K562 (cell line): ENCODE measurements around the gene HHATL. TPM values are rescaled to one million over a fixed set of nuclear protein-coding genes. Genes with fewer than 3 reads are reported as not detected.
A peak's percentile ranks its signal among the peaks of the same experiment; 100 is the strongest.

Experiments used
- ARID2 ChIP-seq: fragments of 450-650 bp; IDR thresholded peaks from 2 replicates; pipeline ENCODE4 v1.6.1; 2017; ENCODE audit warnings: antibody characterized with exemption, mild to moderate bottlenecking
- BRF2 ChIP-seq: IDR thresholded peaks from 3 replicates; pipeline ENCODE4 v1.6.1; 2011; ENCODE audit warnings: borderline replicate concordance, mild to moderate bottlenecking; ENCODE audit not compliant: insufficient read length, insufficient read depth
- FOS ChIP-seq: IDR thresholded peaks from 3 replicates; pipeline ENCODE4 v1.6.1; 2011; ENCODE audit not compliant: insufficient read length; ENCODE audit errors: extremely low read depth
- HDAC1 ChIP-seq, 2 experiments: fragments of 450-650 bp; IDR thresholded peaks; 2 replicates each; pipeline ENCODE4 v1.6.1; 2016 to 2017; ENCODE audit warnings: inconsistent platforms in 1 of 2, mild to moderate bottlenecking in 1 of 2, moderate library complexity in 1 of 2
- HDGF ChIP-seq: fragments of 450-650 bp; IDR thresholded peaks from 2 replicates; pipeline ENCODE4 v1.6.1; 2016
- IRF2 ChIP-seq: sonication (generic); formaldehyde crosslinking; IDR thresholded peaks from 2 replicates; pipeline ENCODE4 v1.8.1; 2022; ENCODE audit warnings: mild to moderate bottlenecking, missing genetic modification reagents
- KLF1 ChIP-seq: fragments of 450-650 bp; IDR thresholded peaks from 2 replicates; pipeline ENCODE4 v1.6.1; 2016; ENCODE audit warnings: missing genetic modification characterization, missing compliant biosample characterization
- NKRF ChIP-seq: fragments of 450-650 bp; IDR thresholded peaks from 2 replicates; pipeline ENCODE4 v1.6.1; 2016; ENCODE audit warnings: borderline replicate concordance
- PKNOX1 ChIP-seq: fragments of 450-650 bp; IDR thresholded peaks from 2 replicates; pipeline ENCODE4 v1.6.1; 2016
- PTTG1 ChIP-seq: fragments of 450-650 bp; IDR thresholded peaks from 2 replicates; pipeline ENCODE4 v1.6.1; 2016; ENCODE audit warnings: low read depth, mild to moderate bottlenecking, missing genetic modification characterization, missing compliant biosample characterization
- SNIP1 ChIP-seq: fragments of 450-650 bp; IDR thresholded peaks from 2 replicates; pipeline ENCODE4 v1.7.1; 2017; ENCODE audit warnings: low read depth, mild to moderate bottlenecking
- VEZF1 ChIP-seq: fragments of 200-800 bp; sonication (Bioruptor generic); IDR thresholded peaks from 2 replicates; pipeline ENCODE4 v1.6.1; 2017; ENCODE audit warnings: missing genetic modification characterization, missing compliant biosample characterization
- ZFP1 ChIP-seq: fragments of 450-650 bp; formaldehyde crosslinking; IDR thresholded peaks from 2 replicates; pipeline ENCODE4 v1.4.0; 2020; ENCODE audit warnings: mild to moderate bottlenecking, mixed read lengths
- ZNF175 ChIP-seq: fragments of 200-800 bp; sonication (Bioruptor generic); IDR thresholded peaks from 2 replicates; pipeline ENCODE4 v1.6.1; 2016; ENCODE audit warnings: low read depth, mild to moderate bottlenecking, missing genetic modification characterization, missing compliant biosample characterization
- ZNF217 ChIP-seq: sonication (generic); formaldehyde crosslinking; IDR thresholded peaks from 2 replicates; pipeline ENCODE4 v1.8.0; 2022; ENCODE audit warnings: mild to moderate bottlenecking, missing genetic modification reagents
- ZNF41 ChIP-seq: fragments of 250-450 bp; sonication (Bioruptor Pico); conservative IDR thresholded peaks from 2 replicates; pipeline ENCODE4 v1.4.0; 2020; ENCODE audit warnings: mild to moderate bottlenecking
- ZNF436 ChIP-seq: fragments of 250-450, 450-650 bp; sonication (Bioruptor Pico); formaldehyde crosslinking; IDR thresholded peaks from 2 replicates; pipeline ENCODE4 v1.7.0; 2020; ENCODE audit warnings: mild to moderate bottlenecking
- ZNF609 ChIP-seq: sonication (generic); formaldehyde crosslinking; IDR thresholded peaks from 2 replicates; pipeline ENCODE4 v1.8.1; 2023; ENCODE audit warnings: missing genetic modification reagents, mild to moderate bottlenecking, borderline replicate concordance
- polyA plus RNA-seq, 8 experiments: library from polyadenylated mRNA; depleted of rRNA in 4 of 8; stranded (reverse) in 5 of 8; unstranded in 3 of 8; fragments of >200 nt; fragmentation: Nextera tagmentation in 2 of 8; fragmentation: Illumina TruSeq in 1 of 8; extraction: Ambion mirVana in 2 of 8; extraction: Trizol in 1 of 8; gene quantifications; 2 replicates each; pipeline versions ENCODE4 v1.2.1 to v1.2.3, GENCODE V29; 2011 to 2014; ENCODE audit warnings: inconsistent platforms in 1 of 8, missing spikeins in 1 of 8
- total RNA-seq, 7 experiments: library from RNA; depleted of rRNA in 6 of 7; stranded (reverse); fragments of >200 nt in 6 of 7; fragmentation: Illumina TruSeq in 2 of 7; extraction: Trizol in 2 of 7; gene quantifications; 2 replicates each; pipeline versions ENCODE4 v1.2.1 to v1.2.3, GENCODE V29; 2011 to 2021; ENCODE audit warnings: low replicate concordance in 1 of 7

HHATL gene
- total and polyA plus RNA-seq, 9 of the 15 experiments (the other 6 are each of a cell fraction or from before 2014, with no cell fraction given): not detected

GRCh38 chr3:42683875-42684598 is 18.6 kb downstream of the HHATL start (continued):
- TF ChIP-seq NKRF (no peak), VEZF1 (peak; percentile 93), ZNF217 (CRISPR knock-in tag) (no peak), ZNF609 (CRISPR knock-in tag) (no peak), FOS (no peak), BRF2 (no peak), IRF2 (CRISPR knock-in tag) (no peak), PTTG1 (tag) (no peak), ZFP1 (no peak), ZNF436 (CRISPR knock-in tag) (no peak), ZNF41 (CRISPR knock-in tag) (no peak), ZNF175 (CRISPR knock-in tag) (no peak), SNIP1 (no peak), ARID2 (no peak), HDAC1 (IDR thresholded peaks at IDR 0.05) (0 out of 4 replicates have a peak, but pooled peaks of 1 of the 2 experiments have one; percentile 20), PKNOX1 (peak; percentile 31), HDGF (no peak), KLF1 (no peak)
